ENCODE measurements around the gene P2RX7. TPM values are rescaled to one million over a fixed set of nuclear protein-coding genes. Genes with fewer than 3 reads are reported as not detected.
"Not testable (repeated sequence)": the region's sequence is repeated elsewhere in the genome, so short reads cannot be mapped to it uniquely, and the experiment has no call there.

P2RX7 gene
- total and polyA plus RNA-seq, 2 donors (not counting 3 experiments of a cell fraction or from before 2014, with no cell fraction given): 1.3 to 8.1 TPM

GRCh38 chr12:121145221-121145620 is 12.5 kb downstream of the P2RX7 start:
- peaks cover 10% of the 10 kb centered on the region for H3K4me1 ChIP-seq (ENCODE audit: control insufficient read depth, extremely low read depth, insufficient read depth, low read length)
- H3K79me2 ChIP-seq (ENCODE audit: control insufficient read depth, insufficient read depth, low read length): no peaks in the 10 kb centered on the region
- dilution Hi-C loops (cut with MboI; ENCODE audit: extremely low pct_ligation_motif_present, low sequenced_read_pairs): no loop called here
- ChIA-PET POLR2A (no interaction called here), CTCF (interaction anchor here (1.4 kb wide), 1 partner anchor 9 kb away, joined by 4 read pairs; no protein-coding TSS in a partner anchor)
- H3K4me3 ChIP-seq (replicated peaks in 1 of 3; ENCODE audit: insufficient read depth in 1 of 3, low read depth in 1 of 3, low read length in 3 of 3): no peak overlapping the region
- no peak overlapping the region for H3K4me2 ChIP-seq (ENCODE audit: insufficient read depth, low read length)
- no peaks in the 10 kb centered on the region for H4K20me1 ChIP-seq (replicated peaks; ENCODE audit: control insufficient read depth, extremely low read depth, insufficient read depth, low read length)
- intact Hi-C loops (cut with micrococcal nuclease): no loop called here
- peak; percentile 68 for FAIRE-seq
- BruUV-seq (replicated peaks): no TSS peak
- H3K36me3 ChIP-seq (ENCODE audit: control insufficient read depth in 2 of 2, extremely low read depth in 1 of 2, insufficient read depth in 2 of 2, low read length in 2 of 2): no peaks in the 10 kb centered on the region
- DNase-seq (ENCODE audit: low read depth, low spot score): peak; percentile 34
- TF ChIP-seq FOS (IDR thresholded peaks at IDR 0.05; ENCODE audit: borderline replicate concordance, insufficient read depth, low read length): peak; percentile 25
- TF ChIP-seq, protein P1, sequence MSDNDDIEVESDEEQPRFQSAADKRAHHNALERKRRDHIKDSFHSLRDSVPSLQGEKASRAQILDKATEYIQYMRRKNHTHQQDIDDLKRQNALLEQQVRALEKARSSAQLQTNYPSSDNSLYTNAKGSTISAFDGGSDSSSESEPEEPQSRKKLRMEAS (IDR thresholded peaks at IDR 0.05; ENCODE audit: insufficient read depth, insufficient read length): no peak
- H3K9me1 ChIP-seq (replicated peaks; ENCODE audit: control insufficient read depth, extremely low read depth, insufficient read depth, low read length): no peaks in the 10 kb centered on the region
- no peak overlapping the region for H3K9ac ChIP-seq (replicated peaks; ENCODE audit: extremely low read depth, insufficient read depth, low read length)
- no peaks in the 10 kb centered on the region for H3K27me3 ChIP-seq (ENCODE audit: control insufficient read depth in 2 of 2, insufficient read depth in 2 of 2, low read length in 2 of 2)
- H3K27ac ChIP-seq (ENCODE audit: insufficient read depth, low read depth, low read length): peak overlapping the region; percentile 42
- H3K9me3 ChIP-seq (replicated peaks; ENCODE audit: control insufficient read depth, insufficient read depth, low read length): no peaks in the 10 kb centered on the region
- H2AFZ ChIP-seq (ENCODE audit: low read depth, low read length): peak overlapping the region; percentile 16

DNA sequence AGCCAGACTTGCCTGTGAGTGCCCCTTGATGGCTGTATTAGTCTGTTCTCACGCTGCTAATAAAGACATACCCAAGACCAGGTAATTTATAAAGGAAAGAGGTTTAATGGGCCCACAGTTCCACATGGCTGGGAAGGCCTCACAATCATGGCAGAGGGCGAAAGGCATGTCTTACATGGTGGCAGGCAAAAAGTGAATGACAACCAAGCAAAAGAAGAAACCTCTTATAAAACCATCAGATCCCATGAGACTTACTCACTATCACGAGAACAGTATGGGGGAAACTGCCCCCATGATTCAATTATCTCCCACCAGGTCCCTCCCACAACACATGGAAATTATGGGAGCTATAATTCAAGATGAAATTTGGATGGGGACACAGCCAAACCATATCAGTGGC is 16.6 kb downstream of the P2RX7 start:
- H4K20me1 ChIP-seq (replicated peaks; ENCODE audit: control insufficient read depth, extremely low read depth, insufficient read depth, low read length); H3K4me2 ChIP-seq (ENCODE audit: insufficient read depth, low read length); dilution Hi-C loops (cut with MboI; ENCODE audit: extremely low pct_ligation_motif_present, low sequenced_read_pairs); H3K36me3 ChIP-seq (ENCODE audit: control insufficient read depth in 2 of 2, extremely low read depth in 1 of 2, insufficient read depth in 2 of 2, low read length in 2 of 2); POLR2A ChIA-PET; H3K9me3 ChIP-seq (replicated peaks; ENCODE audit: control insufficient read depth, insufficient read depth, low read length); intact Hi-C loops (cut with micrococcal nuclease); H3K27ac ChIP-seq (ENCODE audit: insufficient read depth, low read depth, low read length); H3K4me3 ChIP-seq (replicated peaks in 1 of 3; ENCODE audit: insufficient read depth in 1 of 3, low read depth in 1 of 3, low read length in 3 of 3); DNase-seq (ENCODE audit: low read depth, low spot score); H3K79me2 ChIP-seq (ENCODE audit: control insufficient read depth, insufficient read depth, low read length); H3K9ac ChIP-seq (replicated peaks; ENCODE audit: extremely low read depth, insufficient read depth, low read length); H2AFZ ChIP-seq (ENCODE audit: low read depth, low read length); FAIRE-seq; H3K9me1 ChIP-seq (replicated peaks; ENCODE audit: control insufficient read depth, extremely low read depth, insufficient read depth, low read length); BruUV-seq (replicated peaks); H3K27me3 ChIP-seq (ENCODE audit: control insufficient read depth in 2 of 2, insufficient read depth in 2 of 2, low read length in 2 of 2): not testable (repeated sequence)
- peaks cover 10% of the 10 kb centered on the region for H3K4me1 ChIP-seq (ENCODE audit: control insufficient read depth, extremely low read depth, insufficient read depth, low read length)
- CTCF ChIA-PET: interaction anchor here (1.0 kb wide), 1 partner anchor 17 kb away, joined by 3 read pairs; the partner anchor contains the start of gene P2RX7

Data from endothelial cell of umbilical vein (primary cell).